ENCODE results near the gene FIGLA. TPM values are rescaled to one million over a fixed set of nuclear protein-coding genes. Genes with fewer than 3 reads are reported as not detected.

FIGLA gene
- total RNA-seq, 1 experiment from 2014 or later: not detected

DNA sequence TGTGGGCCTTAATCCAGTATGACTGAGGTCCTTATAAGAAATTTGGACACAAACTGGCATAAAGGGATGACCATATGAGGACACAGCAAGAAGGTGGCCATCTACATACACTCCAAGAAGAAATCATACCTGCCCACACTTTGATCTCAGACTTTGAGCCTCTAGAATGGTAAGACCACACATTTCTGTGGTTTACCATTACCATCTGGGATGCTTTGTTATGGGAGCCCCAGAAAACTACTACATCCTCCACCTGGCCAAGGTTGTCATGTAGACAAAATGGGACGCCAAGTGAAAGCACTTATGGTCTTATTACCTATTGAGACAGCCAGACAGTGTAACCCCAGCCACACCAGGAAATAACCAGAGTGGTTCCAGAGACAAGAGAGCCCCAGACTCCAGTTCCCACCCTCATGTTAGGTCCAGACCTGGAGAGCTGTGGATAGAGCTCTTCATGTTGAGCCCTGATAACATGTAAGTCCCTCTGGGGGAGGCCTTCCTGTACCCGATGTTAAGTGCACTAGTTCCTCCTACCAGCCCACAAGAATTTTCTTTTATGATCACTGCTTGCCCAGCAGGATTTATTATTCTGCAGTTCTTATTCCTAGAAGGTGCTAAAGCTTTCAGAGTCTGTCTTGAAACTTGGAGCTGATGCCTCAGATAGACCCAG, 17.8 kb downstream of the FIGLA start:
- Histone ChIP-seq H3F3A (ENCODE audit: insufficient read depth, low read depth) (no peaks in the 10 kb centered on the region), H3K27ac (no peak overlapping the region), H3K79me2 (ENCODE audit: low read depth) (no peaks in the 10 kb centered on the region), H2AFZ (no peak overlapping the region), H3K4me3 (no peak overlapping the region), H3K4me1 (replicated peaks; ENCODE audit: insufficient read depth) (peaks cover 6% of the 10 kb centered on the region), H3K4me2 (no peak overlapping the region), H3K9me2 (ENCODE audit: insufficient read depth) (no peaks in the 10 kb centered on the region), H3K36me3 (ENCODE audit: low read depth) (no peaks in the 10 kb centered on the region), H4K20me1 (ENCODE audit: insufficient read depth) (no peaks in the 10 kb centered on the region), H3K27me3 (ENCODE audit: insufficient read depth, low read depth) (peaks cover 27% of the 10 kb centered on the region; the same call in 1 of the 2 replicates), H3K9me3 (ENCODE audit: insufficient read depth, low read depth) (no peaks in the 10 kb centered on the region)
- ChIA-PET POLR2A (ENCODE audit: unreplicated experiment) (no interaction called here), CTCF (no interaction called here)
- intact Hi-C loops (cut with micrococcal nuclease; ENCODE audit: unreplicated experiment): no loop called here
- TF ChIP-seq, protein P1, sequence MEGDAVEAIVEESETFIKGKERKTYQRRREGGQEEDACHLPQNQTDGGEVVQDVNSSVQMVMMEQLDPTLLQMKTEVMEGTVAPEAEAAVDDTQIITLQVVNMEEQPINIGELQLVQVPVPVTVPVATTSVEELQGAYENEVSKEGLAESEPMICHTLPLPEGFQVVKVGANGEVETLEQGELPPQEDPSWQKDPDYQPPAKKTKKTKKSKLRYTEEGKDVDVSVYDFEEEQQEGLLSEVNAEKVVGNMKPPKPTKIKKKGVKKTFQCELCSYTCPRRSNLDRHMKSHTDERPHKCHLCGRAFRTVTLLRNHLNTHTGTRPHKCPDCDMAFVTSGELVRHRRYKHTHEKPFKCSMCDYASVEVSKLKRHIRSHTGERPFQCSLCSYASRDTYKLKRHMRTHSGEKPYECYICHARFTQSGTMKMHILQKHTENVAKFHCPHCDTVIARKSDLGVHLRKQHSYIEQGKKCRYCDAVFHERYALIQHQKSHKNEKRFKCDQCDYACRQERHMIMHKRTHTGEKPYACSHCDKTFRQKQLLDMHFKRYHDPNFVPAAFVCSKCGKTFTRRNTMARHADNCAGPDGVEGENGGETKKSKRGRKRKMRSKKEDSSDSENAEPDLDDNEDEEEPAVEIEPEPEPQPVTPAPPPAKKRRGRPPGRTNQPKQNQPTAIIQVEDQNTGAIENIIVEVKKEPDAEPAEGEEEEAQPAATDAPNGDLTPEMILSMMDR (conservative IDR thresholded peaks at IDR 0.05): no peak
- no peak for TF ChIP-seq EZH2 (IDR thresholded peaks at IDR 0.05; ENCODE audit: low read depth)
- no peak for DNase-seq
- no TSS peak for BruUV-seq (replicated peaks)

DNA sequence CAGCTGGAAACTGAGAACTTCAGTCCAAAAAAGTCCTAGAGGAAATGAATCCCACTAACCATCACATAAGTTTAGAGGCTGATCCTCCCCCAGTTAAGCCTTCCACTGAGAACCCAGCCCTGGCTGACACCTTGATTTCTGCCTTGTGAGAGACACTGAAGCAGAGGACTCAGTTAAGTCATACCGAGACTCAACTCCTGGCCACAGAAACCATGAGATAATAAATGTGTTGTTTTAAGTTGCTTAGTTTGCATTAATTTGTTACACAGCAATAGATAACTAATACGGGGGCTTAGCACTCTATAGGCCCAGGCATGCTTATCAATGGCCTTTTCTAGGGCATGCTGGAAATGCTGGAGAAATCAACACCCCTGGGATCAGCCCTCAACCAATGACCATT, 19.0 kb downstream of the FIGLA start:
- POLR2A ChIA-PET (ENCODE audit: unreplicated experiment): interaction anchor here (0.7 kb wide), 1 partner anchor 994 kb away, joined by 5 read pairs; no protein-coding TSS in a partner anchor
- Histone ChIP-seq H3K27me3 (ENCODE audit: insufficient read depth, low read depth) (peaks cover 31% of the 10 kb centered on the region; the same call in 1 of the 2 replicates), H3K27ac (no peak overlapping the region), H3K9me2 (ENCODE audit: insufficient read depth) (no peaks in the 10 kb centered on the region), H3K4me1 (replicated peaks; ENCODE audit: insufficient read depth) (no peaks in the 10 kb centered on the region), H3K79me2 (ENCODE audit: low read depth) (no peaks in the 10 kb centered on the region), H3K9me3 (ENCODE audit: insufficient read depth, low read depth) (no peaks in the 10 kb centered on the region), H2AFZ (no peak overlapping the region), H3F3A (ENCODE audit: insufficient read depth, low read depth) (no peaks in the 10 kb centered on the region), H3K4me2 (no peak overlapping the region), H3K4me3 (no peak overlapping the region), H3K36me3 (ENCODE audit: low read depth) (no peaks in the 10 kb centered on the region), H4K20me1 (ENCODE audit: insufficient read depth) (no peaks in the 10 kb centered on the region)
- no peak for DNase-seq
- no peak for TF ChIP-seq EZH2 (IDR thresholded peaks at IDR 0.05; ENCODE audit: low read depth)
- TF ChIP-seq, protein P1 (conservative IDR thresholded peaks at IDR 0.05): no peak
- intact Hi-C loops (cut with micrococcal nuclease; ENCODE audit: unreplicated experiment): no loop called here
- no TSS peak for BruUV-seq (replicated peaks)
- CTCF ChIA-PET: no interaction called here

DNA sequence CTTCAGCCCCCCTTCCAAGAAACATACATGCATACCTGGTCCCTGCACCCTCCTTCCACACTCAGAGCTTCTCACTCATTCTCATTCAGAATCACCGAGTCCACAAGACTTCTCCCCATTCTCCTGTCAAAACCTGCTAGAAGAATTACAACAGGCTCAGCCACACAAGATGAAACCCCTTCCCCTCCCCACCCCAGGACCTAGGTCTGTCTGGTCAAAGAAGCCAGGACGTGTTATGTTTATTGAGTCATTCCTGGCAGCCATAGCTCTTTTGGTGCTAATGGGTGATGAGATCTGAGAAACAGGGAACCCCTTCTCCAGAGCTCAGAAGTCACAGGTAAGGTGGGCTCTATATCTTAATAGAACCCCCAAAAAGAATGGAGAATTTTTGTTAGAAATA, 21.0 kb downstream of the FIGLA start:
- H2AFZ ChIP-seq: no peak overlapping the region
- no peaks in the 10 kb centered on the region for H3F3A ChIP-seq (ENCODE audit: insufficient read depth, low read depth)
- no peaks in the 10 kb centered on the region for H3K36me3 ChIP-seq (ENCODE audit: low read depth)
- H3K4me2 ChIP-seq: no peak overlapping the region
- H3K27me3 ChIP-seq (ENCODE audit: insufficient read depth, low read depth): peaks cover 37% of the 10 kb centered on the region; the same call in 1 of the 2 replicates
- no peak overlapping the region for H3K4me3 ChIP-seq
- no peak for DNase-seq
- no TSS peak for BruUV-seq (replicated peaks)
- H3K79me2 ChIP-seq (ENCODE audit: low read depth): no peaks in the 10 kb centered on the region
- H3K9me3 ChIP-seq (ENCODE audit: insufficient read depth, low read depth): no peaks in the 10 kb centered on the region
- intact Hi-C loops (cut with micrococcal nuclease; ENCODE audit: unreplicated experiment): no loop called here
- ChIA-PET POLR2A (ENCODE audit: unreplicated experiment) (no interaction called here), CTCF (interaction anchor here (0.6 kb wide), 2 partner anchors 27 to 50 kb away, joined by 3 read pairs; no protein-coding TSS in a partner anchor)
- H4K20me1 ChIP-seq (ENCODE audit: insufficient read depth): no peaks in the 10 kb centered on the region
- no peaks in the 10 kb centered on the region for H3K4me1 ChIP-seq (replicated peaks; ENCODE audit: insufficient read depth)
- no peaks in the 10 kb centered on the region for H3K9me2 ChIP-seq (ENCODE audit: insufficient read depth)
- TF ChIP-seq, protein P1 (conservative IDR thresholded peaks at IDR 0.05): no peak
- TF ChIP-seq EZH2 (IDR thresholded peaks at IDR 0.05; ENCODE audit: low read depth): no peak
- H3K27ac ChIP-seq: no peak overlapping the region
